ENCODE data around the gene EFS.
A peak's percentile ranks its signal among the peaks of the same experiment; 100 is the strongest.
"Not testable (repeated sequence)": the region's sequence is repeated elsewhere in the genome, so short reads cannot be mapped to it uniquely, and the experiment has no call there.

The EFS gene

DNA sequence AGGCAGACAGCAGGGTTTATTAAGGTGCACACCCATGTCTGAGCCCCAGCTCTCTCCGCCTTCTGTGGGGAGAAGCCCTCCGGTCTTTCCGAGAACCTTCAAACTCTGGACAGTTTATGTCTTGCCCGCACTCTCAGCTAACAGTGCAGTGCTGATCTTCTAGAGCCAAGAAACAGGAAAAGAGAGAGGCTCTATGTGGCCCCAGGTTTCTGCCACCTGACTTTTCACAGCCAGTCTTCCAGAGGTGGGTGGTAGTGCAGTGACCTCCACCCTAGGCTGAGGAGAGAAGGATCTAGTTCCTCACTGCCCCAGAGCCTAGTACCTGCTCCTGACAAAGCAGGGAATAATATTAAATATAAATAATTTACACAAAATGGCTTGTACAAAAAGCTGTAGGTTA lies 8.3 kb downstream of the EFS start:
- DNase-seq, result no peak

DNA sequence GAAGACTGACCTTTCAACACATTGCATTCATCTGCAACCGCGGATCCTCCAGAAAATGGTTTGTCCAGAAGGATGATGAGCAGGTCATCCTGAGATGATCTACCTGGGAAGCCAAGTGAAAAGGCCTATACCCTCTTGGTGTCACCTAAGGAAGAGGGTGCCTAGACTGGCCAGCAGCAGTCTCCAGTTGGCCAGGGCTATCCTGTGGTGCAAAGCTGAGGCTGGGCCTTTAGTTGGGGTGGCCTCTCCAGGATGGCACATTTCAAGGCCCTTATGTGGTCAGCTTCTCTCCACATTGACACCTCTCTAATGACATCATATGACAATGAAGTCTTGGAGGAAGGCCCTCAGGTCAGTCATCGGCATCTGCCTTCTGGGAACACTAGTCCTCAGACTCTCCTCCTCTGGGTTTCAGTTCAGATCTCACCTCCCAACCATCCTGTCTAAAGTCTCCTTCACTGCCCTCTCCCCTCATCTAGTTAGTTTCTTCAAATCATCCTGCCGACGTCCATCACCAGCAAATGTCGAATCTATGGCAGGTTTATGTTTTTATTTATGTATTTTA lies 9.0 kb downstream of the EFS start:
- DNase-seq, result no peak

DNA sequence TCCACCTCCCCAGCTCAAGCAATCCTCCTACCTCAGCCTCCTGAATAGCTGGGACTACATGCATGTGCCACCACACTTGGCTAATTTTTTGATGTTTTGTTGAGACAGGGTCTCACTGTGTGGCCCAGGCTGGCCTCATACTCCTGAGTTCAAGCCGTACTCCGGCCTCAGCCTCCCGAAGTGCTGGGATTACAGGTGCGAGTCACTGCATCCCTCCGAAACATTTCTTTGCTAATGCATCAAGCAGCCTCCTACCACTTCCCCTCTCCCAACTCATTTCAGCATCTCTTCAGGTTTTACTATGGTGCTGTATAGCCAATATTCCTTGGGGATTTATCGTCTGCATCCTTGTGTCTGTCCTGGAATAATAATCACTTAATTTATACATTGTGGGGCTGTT lies 10.0 kb downstream of the EFS start:
- no peak for DNase-seq

DNA sequence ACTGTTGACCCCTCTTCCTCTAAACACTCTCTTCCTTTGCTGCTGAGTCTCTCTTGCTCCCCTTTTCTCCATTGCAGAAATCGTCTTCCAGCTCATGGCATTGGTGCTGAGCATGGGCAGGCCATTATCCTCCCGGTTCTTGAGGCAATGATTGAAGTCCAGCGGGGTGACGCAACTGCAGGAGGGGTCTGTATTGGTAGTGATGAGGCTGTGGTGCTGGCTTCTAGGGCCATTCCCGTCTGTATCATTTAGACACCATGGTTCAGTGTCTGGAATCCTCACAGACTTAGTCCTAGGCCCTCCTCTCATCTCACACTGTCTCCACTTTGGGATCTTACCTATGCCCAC lies 11.6 kb downstream of the EFS start:
- no peak for DNase-seq

DNA sequence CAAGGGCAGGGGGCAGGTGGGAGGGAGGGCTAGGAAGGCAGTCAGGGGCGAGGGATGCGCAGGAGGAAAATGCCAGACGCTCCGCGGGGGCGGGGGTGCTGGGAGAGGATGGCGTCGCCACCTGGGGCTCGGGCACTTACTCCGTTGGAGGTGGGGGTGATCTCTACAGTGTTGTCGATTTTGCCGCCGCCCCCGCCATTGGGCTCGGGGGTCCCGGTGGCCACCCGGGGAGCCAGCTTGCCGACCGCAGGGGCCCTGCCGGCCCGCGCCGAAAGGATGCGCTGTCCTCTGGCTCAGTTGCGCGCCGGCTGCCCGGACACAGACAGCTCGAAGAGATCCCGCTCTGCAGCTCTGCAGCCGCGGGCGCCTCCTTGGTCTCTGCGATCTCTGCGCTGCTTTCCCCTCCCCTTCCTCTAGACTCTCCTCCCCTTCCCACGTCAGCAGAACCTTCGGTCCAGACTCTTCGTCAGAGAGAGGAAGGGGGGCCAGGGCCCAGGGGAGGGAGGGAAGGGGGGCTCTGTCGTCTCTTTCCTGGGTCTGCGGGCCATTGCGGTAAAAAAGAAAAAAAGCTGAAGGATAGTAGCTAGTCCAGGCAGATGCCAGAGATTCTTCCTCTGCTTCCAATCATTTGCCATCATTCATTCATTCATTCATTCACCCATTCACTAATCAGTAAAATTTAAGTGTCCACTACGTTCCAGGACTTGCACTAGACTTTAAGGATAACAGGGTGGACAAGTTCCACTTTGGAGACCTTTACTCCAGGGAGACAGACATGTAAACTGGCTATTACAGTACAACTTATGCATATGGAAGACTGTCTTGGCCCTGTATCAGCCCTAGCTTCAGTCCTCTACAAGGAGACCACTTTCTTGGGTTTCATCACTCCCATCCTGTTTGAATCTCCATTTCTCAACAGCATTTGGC lies 12.2 kb downstream of the EFS start, which contains the start of gene SLC22A17:
Gene SLC22A17 (minus strand): TSS at position 382 of the 927 bp plus-strand sequence.
- DNase-seq, result peak; percentile 94

DNA sequence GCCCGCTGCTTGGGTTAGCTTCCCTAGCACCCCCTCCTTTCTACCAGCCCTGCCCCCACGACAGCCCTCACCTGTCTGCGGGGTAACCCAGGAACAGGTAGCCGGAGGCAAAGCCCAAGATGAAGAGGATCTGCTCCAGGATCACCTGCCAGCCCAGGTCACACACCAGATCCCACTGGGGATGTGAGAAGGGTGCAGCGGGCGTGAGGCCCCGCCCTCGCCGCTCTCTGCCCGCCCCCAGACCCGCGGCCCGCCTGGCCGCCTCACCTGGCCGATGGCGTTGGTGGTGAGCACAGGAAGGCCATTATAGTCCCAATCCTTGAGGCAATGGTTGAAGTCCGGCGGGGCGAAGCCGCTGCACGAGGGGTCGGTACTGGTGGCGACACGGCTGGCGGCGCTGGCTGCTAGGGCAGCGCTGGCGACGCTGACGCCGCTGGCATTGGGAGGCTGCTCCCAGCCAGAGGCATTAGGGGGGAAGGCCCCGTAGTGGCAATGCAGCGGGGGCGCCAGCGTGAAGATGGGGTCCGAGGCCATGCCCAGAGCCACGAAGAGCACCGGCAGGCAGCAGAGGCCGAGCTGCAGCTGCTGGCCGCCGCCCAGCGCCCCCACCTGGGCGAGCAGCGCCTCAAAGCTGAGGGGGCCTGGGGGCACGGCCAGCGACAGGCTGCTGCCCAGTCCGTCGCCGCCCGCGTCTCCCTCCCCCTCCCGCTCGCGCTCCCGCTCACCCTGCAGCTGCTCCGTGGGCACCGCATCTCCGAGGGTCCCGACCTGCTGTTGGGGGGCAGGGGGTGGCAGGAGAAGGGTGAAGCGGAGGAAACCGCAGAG lies 13.1 kb downstream of the EFS start:
- DNase-seq, result no peak

DNA sequence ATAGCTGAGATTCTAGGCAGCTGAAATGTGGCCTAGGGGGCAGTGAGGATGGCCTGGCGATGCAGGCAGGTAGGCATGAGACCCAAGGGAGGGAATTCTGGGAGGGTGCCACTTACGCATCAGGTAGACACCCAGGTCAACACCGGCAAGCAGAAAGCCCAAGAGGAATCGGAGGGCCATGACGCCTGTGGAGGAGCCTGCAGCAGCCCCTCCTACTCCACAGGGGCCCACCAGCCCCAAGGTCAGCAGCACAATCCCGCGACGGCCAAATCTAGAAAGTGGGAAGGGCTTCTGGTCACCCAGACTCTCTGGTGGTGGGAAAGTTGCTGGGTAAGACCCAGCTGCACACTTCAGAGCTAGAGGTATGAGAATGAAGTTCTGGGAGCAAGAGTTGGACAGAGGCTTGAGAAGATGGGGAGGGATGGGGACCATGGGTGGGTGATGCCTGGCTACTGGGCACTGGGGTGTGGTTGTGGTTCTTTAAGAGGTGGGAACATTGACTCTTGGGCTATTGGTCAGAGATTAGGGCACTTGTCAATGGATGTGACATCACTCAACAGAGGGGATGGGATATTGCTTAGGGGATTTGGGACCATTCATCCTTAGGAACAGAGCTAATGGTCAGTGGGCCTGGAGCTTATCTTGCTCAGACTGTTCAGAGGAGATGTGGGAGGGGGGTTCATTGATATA lies 15.7 kb downstream of the EFS start:
- DNase-seq, result no peak

DNA sequence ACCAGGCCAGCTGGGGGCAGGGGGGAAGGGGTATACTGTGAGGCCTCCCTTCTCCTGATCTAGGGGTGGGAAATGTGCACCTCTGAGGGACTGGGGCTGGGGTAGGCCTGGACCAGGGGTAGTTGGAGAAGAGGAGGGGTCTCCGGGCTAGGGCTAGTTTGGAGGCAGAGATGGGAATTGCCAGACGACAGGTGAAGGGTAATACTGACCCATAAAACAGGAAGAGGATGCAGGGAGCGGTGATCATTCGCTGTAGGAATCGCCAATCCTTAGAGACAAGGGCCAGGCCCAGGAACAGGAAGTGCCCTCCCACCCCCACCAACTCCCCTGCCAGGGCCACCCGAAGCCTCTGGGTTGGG lies 16.7 kb downstream of the EFS start:
- DNase-seq, result no peak

DNA sequence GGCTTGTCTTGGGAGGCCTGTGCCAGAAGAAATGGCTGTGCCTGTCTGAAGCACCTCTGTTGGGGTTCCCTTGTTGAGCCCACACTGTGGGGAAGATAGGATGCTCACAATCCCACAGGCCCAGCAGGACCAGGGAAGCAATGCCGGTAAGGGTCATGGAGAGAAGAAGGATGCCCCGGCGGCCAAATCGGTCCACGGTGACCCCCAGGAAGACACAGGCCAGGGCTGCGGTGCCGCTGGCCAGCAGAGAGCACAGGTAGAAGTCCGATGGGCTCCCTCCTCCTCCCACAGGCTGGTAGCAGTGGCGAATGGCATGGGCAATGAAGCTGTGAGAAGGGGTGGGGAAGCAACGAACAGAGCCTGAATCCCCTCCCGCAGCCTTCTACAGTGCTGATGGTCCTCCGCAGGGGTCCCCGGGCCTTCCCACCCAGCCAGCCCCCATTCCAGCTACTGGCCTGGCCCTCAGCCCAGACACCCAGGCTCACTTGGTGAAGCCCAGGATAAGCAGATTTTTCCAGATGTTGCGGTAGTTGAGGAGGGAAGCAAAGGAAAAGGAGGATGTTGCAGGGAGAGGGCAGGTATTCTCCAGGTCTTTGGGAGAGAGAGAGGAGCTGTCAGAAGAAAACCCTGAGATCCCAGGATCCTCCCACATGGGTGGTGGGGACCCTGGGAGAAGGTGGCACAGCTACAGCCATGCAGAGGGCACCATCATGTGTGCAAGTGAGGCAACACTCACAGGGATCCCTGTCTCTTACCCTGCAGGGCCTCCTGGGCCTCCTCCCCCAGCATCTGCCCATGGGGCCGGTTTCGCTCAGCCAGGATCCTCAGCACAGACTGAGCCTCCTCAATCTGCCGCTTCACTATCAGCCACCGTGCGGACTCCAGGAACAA lies 17.3 kb downstream of the EFS start:
- DNase-seq, result no peak

DNA sequence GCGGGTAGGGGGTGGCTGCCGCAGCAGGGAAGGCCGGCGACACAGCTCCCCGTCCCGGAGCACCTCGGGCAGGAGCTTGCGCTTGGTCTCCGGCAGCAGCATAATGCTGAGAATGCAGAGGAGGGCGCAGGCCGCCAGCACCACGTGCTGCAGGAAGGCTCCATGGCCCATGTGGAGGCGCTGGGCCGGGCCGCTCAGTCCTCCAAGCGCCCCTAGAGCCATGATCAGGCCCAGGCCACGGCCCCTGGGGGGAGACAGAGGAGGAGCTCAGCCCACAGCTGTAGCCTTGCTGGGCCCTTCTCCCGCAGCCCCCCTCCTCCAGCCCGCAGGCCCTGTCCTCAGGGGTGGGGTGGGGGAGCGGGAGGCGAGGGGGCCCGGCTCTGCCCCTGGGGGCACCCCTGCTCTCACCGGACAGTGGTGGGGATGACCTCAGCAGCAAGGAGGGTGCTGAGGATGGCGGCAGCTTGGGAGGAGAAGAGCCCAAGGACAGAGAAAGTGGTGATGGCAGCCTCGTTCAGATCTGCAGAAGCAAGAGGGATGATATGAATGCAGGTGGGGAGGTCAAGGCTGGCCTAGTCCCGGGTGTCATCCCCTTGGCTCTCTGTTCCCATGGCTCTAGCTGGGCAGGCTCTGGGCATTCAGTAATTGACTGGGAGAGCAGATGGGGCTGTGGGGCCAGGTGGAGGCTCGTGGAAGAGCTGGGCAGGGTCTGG lies 18.1 kb downstream of the EFS start:
- no peak for DNase-seq

DNA sequence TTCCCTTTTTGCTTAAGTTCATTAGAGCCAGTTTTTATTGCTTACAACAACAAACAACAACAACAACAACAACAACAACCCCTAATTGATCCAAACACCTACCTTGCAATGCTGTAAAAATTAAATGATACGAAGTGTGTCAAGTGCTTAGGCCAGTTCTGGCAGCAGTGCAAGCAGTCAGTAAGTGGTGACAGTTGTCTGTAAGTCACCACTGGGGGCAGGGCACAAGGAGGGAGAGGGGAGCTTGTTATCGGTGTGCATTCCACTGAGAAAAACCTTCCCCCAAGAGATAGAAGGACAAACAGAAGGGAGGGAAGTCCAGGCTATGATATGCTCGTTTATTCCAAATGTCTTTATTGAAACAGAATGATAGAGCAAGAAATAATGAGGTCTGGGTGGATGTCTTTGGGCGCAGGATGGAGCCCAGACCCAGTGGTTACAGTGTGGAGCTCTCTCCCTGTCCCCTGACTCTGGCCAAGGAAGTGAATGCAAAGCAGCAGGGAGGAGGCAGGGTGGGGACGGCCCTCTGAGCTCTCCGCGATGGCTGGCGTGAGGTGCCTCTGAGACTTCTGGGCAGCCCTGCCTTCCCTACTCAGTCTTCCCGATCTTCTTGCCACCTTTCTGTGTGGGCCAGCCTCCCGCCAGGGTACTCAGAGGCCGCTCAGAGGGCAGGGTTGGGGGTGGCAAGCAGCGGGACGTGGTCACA lies 18.8 kb downstream of the EFS start:
- no peak for DNase-seq

DNA sequence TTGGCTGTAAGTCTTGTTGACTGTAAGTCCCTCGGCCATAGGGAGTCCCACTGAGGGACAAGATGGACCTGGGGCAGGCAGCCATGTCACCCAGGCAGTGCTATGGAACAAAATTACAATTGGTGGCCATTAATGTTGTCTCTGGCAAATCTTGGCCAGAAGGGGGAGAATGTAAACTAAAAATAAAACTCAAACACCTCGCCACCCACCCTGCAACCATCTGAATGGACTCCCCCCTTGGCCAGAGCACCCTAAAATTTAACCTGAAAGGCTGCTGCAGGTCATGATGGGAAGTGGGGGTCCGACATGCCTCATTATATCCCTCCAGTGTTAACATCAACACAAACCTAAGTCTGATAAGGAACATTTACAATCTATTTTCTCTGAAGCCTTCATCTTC lies 20.5 kb downstream of the EFS start:
- DNase-seq, result no peak

DNA sequence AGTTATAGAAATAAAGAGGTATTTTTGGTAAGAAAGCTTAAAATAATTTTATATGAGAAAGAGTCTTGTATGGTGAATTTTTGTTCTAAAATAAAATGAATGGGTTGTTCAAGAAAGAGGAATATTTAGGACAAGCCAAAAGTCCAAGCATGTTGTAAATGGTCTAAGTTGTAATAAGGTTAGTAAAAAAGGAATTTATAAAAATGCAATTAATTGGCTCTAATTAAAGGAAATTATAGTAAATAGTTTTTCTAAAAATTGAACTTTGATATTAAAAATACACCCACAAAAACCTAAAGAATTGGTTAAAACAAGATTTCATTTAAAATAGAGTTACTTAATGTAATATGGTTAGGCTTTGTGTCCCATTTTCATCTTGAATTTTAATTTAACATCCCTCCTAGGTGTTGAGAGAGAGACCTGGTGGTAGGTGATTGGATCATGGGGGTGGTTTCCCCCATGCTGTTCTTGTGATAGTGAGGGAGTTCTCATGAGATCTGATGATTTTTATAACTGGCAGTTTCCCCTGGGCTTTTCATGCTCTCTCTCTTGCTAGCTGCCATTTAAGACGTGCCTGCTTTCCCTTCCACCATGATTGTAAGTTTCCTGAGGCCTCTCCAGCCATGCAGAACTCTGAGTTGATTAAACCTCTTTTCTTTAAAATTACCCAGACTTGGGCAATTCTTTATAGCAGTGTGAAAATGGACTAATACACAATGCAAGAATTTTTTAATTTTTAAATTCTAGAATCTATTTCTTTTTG lies 25.3 kb downstream of the EFS start:
- DNase-seq, result no peak

DNA sequence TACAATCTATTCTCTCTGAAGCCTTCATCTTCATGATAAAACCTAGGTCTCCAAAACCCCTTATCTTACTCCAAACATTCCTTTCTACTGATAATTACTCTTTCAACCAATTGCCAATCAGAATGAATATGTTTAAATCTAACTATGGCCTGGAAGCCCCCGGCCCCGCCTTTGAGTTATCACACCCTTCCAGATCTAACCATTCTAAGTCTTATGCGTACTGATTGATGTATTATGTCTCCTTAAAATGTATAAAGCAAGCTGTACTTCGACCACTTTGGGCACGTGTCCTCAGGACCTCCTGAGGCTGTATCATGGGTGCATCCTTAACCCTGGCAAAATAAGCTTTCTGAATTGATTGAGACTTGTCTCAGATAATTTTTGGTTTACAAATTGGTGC lies 29.3 kb downstream of the EFS start:
- DNase-seq, result no peak

DNA sequence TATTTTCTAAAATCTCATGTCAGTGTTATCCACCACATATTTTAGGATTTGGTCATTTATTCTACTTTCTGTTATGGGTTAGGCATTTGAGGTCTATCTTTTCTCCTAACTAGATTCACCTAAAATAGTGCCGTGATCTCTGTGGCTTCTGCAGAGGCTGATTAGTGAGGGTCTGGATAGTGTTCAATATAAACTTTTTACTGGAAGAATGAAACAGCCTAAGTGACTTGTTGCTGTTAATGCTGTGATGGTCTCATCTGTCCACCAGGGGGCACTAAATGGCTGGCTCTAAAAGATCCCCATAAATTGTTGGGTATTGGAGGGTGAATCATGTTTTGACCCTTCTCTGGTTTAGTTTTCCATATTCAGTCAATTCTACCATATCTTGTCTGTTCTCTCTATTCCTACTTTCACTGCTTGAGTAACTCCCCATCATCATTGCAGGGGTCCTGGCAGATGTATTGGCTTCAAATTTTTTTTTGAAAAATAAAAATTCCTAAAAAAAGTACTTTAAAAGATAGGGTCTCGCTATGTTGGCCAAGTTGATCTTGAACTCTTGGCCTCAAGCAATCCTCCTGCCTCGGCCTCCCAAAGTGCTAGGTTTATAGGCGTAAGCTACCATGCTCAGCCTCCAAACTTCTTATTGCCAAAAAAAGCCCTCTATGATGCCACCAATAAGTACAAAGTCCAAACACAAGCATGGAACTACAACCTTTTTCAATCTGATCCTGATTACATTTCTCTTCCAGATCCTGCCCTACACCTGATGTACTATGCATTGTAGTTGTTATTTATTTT lies 36.8 kb downstream of the EFS start:
- peak; percentile 81 for DNase-seq

DNA sequence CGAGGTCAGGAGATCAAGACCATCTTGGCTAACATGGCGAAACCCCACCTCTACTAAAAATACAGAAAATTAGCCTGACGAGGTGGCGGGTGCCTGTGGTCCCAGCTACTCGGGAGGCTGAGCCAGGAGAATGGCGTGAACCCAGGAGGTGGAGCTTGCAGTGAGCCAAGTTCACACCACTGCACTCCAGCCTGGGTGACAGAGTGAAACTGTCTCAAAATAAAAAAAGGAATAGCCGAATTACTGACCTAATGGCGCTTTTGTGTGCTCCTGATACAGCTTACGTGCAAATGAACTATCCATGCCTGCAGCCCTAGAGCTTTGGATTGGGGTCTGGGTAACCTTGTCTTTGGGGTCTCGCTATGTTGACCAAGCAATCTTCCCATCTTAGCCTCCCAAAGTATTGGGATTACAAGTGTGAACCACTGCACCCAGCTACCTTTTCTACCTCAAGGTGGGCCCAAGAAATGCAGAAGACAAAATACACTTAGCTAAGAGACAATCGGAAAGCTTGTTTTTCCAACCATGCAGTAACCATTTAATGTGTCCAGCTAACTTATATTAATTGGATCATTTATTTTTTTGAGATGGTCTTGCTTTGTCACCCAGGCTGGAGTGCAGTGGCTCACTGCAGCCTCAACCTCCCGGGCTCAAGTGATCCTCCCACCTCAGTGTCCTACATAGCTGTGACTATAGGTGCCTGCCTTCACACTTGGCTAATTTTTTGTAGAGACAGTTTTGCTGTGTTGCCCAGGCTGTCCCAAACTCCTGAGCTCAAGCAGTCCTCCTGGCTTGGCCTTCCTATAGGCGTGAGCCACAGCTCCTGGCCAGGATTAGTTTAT lies 38.3 kb downstream of the EFS start:
- DNase-seq, result no peak

DNA sequence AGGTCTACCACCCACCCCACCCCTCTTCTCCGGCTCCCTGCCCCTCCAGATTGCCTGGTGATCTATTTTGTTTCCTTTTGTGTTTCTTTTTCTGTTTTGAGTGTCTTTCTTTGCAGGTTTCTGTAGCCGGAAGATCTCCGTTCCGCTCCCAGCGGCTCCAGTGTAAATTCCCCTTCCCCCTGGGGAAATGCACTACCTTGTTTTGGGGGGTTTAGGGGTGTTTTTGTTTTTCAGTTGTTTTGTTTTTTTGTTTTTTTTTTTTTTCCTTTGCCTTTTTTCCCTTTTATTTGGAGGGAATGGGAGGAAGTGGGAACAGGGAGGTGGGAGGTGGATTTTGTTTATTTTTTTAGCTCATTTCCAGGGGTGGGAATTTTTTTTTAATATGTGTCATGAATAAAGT lies 39.2 kb downstream of the EFS start:
- not testable (repeated sequence) for DNase-seq

DNA sequence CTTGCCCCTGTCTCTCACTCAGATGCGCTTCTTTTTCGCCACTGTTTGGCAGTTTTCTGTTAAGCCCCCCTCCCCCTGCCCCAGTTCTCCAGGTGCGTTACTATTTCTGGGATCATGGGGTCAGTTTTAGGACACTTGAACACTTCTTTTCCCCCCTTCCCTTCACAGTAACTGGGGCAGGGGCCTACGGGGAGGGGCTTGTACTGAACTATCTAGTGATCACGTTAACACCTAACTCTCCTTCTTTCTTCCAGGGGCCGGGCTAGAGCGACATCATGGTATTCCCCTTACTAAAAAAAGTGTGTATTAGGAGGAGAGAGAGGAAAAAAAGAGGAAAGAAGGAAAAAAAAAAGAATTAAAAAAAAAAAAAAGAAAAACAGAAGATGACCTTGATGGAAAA lies 40.0 kb downstream of the EFS start:
- no peak for DNase-seq

All from femur (tissue), 1 donor.